ENCODE results near the gene COMP. TPM values are rescaled to one million over a fixed set of nuclear protein-coding genes. Genes with fewer than 3 reads are reported as not detected.

Gene COMP
- total RNA-seq, 1 experiment from 2014 or later = not detected

- no peak for DNase-seq (ENCODE audit: low read depth)
Observed at GRCh38 chr19:18770663-18771327, 20.3 kb downstream of the COMP start.

GRCh38 chr19:18769989-18770528, 21.0 kb downstream of the COMP start:
- no peak for DNase-seq (ENCODE audit: low read depth)

- DNase-seq (ENCODE audit: low read depth) = peak; percentile 35
Observed at GRCh38 chr19:18768997-18769891, 21.9 kb downstream of the COMP start.

GRCh38 chr19:18768046-18768771, 22.9 kb downstream of the COMP start:
- no peak for DNase-seq (ENCODE audit: low read depth)

- no peak for DNase-seq (ENCODE audit: low read depth)
Observed at GRCh38 chr19:18765224-18765623, 25.9 kb downstream of the COMP start.

GRCh38 chr19:18764591-18765051, 26.5 kb downstream of the COMP start:
- peak; percentile 82 for DNase-seq (ENCODE audit: low read depth)

GRCh38 chr19:18763674-18764590, 27.2 kb downstream of the COMP start:
- DNase-seq (ENCODE audit: low read depth) = peak; percentile 92

GRCh38 chr19:18762125-18763023, 28.7 kb downstream of the COMP start:
- no peak for DNase-seq (ENCODE audit: low read depth)

GRCh38 chr19:18761531-18762110, 29.5 kb downstream of the COMP start:
- no peak for DNase-seq (ENCODE audit: low read depth)

- DNase-seq (ENCODE audit: low read depth) = no peak
Observed at GRCh38 chr19:18760440-18761383, 30.4 kb downstream of the COMP start.

- DNase-seq (ENCODE audit: low read depth) = no peak
Observed at GRCh38 chr19:18759995-18760426, 31.1 kb downstream of the COMP start.

GRCh38 chr19:18759304-18759994, 31.7 kb downstream of the COMP start:
- DNase-seq (ENCODE audit: low read depth) = no peak

GRCh38 chr19:18756896-18757295, 34.2 kb downstream of the COMP start:
- DNase-seq (ENCODE audit: low read depth) = no peak

- DNase-seq (ENCODE audit: low read depth) = no peak
Observed at GRCh38 chr19:18754501-18754900, 36.6 kb downstream of the COMP start.

GRCh38 chr19:18751571-18751970, 39.5 kb downstream of the COMP start:
- DNase-seq (ENCODE audit: low read depth) = no peak

- no peak for DNase-seq (ENCODE audit: low read depth)
Observed at GRCh38 chr19:18750295-18750970, 40.7 kb downstream of the COMP start.
